ENCODE measurements around the gene IL12RB2.
A peak's percentile ranks its signal among the peaks of the same experiment; 100 is the strongest.

The IL12RB2 gene

GRCh38 chr1:67312615-67313014 lies 4.9 kb downstream of the IL12RB2 start:
- DNase-seq (ENCODE audit: low read depth), result no peak

- DNase-seq (ENCODE audit: low read depth), result no peak
Observed at GRCh38 chr1:67313934-67314671, 6.4 kb downstream of the IL12RB2 start.

GRCh38 chr1:67314696-67315095 lies 7.0 kb downstream of the IL12RB2 start:
- DNase-seq (ENCODE audit: low read depth), result no peak

GRCh38 chr1:67316180-67316902 lies 8.7 kb downstream of the IL12RB2 start:
- no peak for DNase-seq (ENCODE audit: low read depth)

GRCh38 chr1:67316918-67317317 lies 9.2 kb downstream of the IL12RB2 start:
- DNase-seq (ENCODE audit: low read depth), result no peak

GRCh38 chr1:67317803-67318202 lies 10.1 kb downstream of the IL12RB2 start:
- DNase-seq (ENCODE audit: low read depth), result no peak

GRCh38 chr1:67322442-67322841 lies 14.8 kb downstream of the IL12RB2 start:
- DNase-seq (ENCODE audit: low read depth), result no peak

- no peak for DNase-seq (ENCODE audit: low read depth)
Observed at GRCh38 chr1:67323087-67323486, 15.4 kb downstream of the IL12RB2 start.

GRCh38 chr1:67324068-67324467 lies 16.4 kb downstream of the IL12RB2 start:
- DNase-seq (ENCODE audit: low read depth), result no peak

- DNase-seq (ENCODE audit: low read depth), result no peak
Observed at GRCh38 chr1:67327864-67328466, 20.3 kb downstream of the IL12RB2 start.

GRCh38 chr1:67332653-67333529 lies 25.2 kb downstream of the IL12RB2 start:
- DNase-seq (ENCODE audit: low read depth), result no peak

GRCh38 chr1:67333603-67334002 lies 25.9 kb downstream of the IL12RB2 start:
- no peak for DNase-seq (ENCODE audit: low read depth)

- no peak for DNase-seq (ENCODE audit: low read depth)
Observed at GRCh38 chr1:67335411-67335810, 27.7 kb downstream of the IL12RB2 start.

GRCh38 chr1:67336157-67336556 lies 28.5 kb downstream of the IL12RB2 start:
- DNase-seq (ENCODE audit: low read depth), result no peak

- no peak for DNase-seq (ENCODE audit: low read depth)
Observed at GRCh38 chr1:67336783-67337182, 29.1 kb downstream of the IL12RB2 start.

GRCh38 chr1:67338642-67339041 lies 31.0 kb downstream of the IL12RB2 start:
- DNase-seq (ENCODE audit: low read depth), result no peak

GRCh38 chr1:67339623-67340343 lies 32.1 kb downstream of the IL12RB2 start:
- DNase-seq (ENCODE audit: low read depth), result peak; percentile 81

GRCh38 chr1:67342076-67342890 lies 34.6 kb downstream of the IL12RB2 start:
- DNase-seq (ENCODE audit: low read depth), result no peak

GRCh38 chr1:67345556-67345955 lies 37.9 kb downstream of the IL12RB2 start:
- no peak for DNase-seq (ENCODE audit: low read depth)

- no peak for DNase-seq (ENCODE audit: low read depth)
Observed at GRCh38 chr1:67346982-67347381, 39.3 kb downstream of the IL12RB2 start.
